Measurements from ENCODE around the gene S1PR4.

S1PR4 gene

GRCh38 chr19:3178973-3179738, 587 bp downstream of the S1PR4 start:
- H3K36me3 ChIP-seq (ENCODE audit: control insufficient read depth, insufficient read depth, low read length) = no peaks in the 10 kb centered on the region
- no peaks in the 10 kb centered on the region for H3K27me3 ChIP-seq (replicated peaks; ENCODE audit: control insufficient read depth, insufficient read depth, low read length)
- peak; percentile 68 for DNase-seq (ENCODE audit: extremely low read depth, insufficient read length)
- peak overlapping the region; percentile 87 for H3K4me3 ChIP-seq (replicated peaks; ENCODE audit: low read depth, low read length)
- TF ChIP-seq CTCF (IDR thresholded peaks at IDR 0.05; ENCODE audit: insufficient read depth, low read length, poor library complexity, severe bottlenecking) = no peak

- H3K36me3 ChIP-seq (ENCODE audit: control insufficient read depth, insufficient read depth, low read length) = no peaks in the 10 kb centered on the region; the same call in 1 of the 2 replicates
- H3K4me3 ChIP-seq (replicated peaks; ENCODE audit: low read depth, low read length) = peak overlapping the region; percentile 87
- no peaks in the 10 kb centered on the region for H3K27me3 ChIP-seq (replicated peaks; ENCODE audit: control insufficient read depth, insufficient read depth, low read length)
- DNase-seq (ENCODE audit: extremely low read depth, insufficient read length) = peak; percentile 72
- no peak for TF ChIP-seq CTCF (IDR thresholded peaks at IDR 0.05; ENCODE audit: insufficient read depth, low read length, poor library complexity, severe bottlenecking)
Observed at GRCh38 chr19:3179739-3180293, 1.2 kb downstream of the S1PR4 start.

GRCh38 chr19:3183721-3184641, 5.4 kb downstream of the S1PR4 start:
- H3K36me3 ChIP-seq (ENCODE audit: control insufficient read depth, insufficient read depth, low read length) = peaks cover 4% of the 10 kb centered on the region
- no peaks in the 10 kb centered on the region for H3K27me3 ChIP-seq (replicated peaks; ENCODE audit: control insufficient read depth, insufficient read depth, low read length)
- no peak for DNase-seq (ENCODE audit: extremely low read depth, insufficient read length)
- no peak overlapping the region for H3K4me3 ChIP-seq (replicated peaks; ENCODE audit: low read depth, low read length)
- no peak for TF ChIP-seq CTCF (IDR thresholded peaks at IDR 0.05; ENCODE audit: insufficient read depth, low read length, poor library complexity, severe bottlenecking)

- Histone ChIP-seq H3K36me3 (ENCODE audit: control insufficient read depth, insufficient read depth, low read length) (peaks cover 8% of the 10 kb centered on the region), H3K4me3 (replicated peaks; ENCODE audit: low read depth, low read length) (peak overlapping the region; percentile 89), H3K27me3 (replicated peaks; ENCODE audit: control insufficient read depth, insufficient read depth, low read length) (no peaks in the 10 kb centered on the region)
- DNase-seq (ENCODE audit: extremely low read depth, insufficient read length) = no peak
- no peak for TF ChIP-seq CTCF (IDR thresholded peaks at IDR 0.05; ENCODE audit: insufficient read depth, low read length, poor library complexity, severe bottlenecking)
Observed at GRCh38 chr19:3184847-3185460, 6.4 kb downstream of the S1PR4 start.

GRCh38 chr19:3185461-3186159, 7.0 kb downstream of the S1PR4 start, which contains the start of gene NCLN:
TSS of gene NCLN (plus strand) at chr19:3185930. CDS start at chr19:3186031, 101 bp downstream.
- H3K36me3 ChIP-seq (ENCODE audit: control insufficient read depth, insufficient read depth, low read length) = peaks cover 8% of the 10 kb centered on the region
- peak within 1 kb of the TSS; percentile 89 for H3K4me3 ChIP-seq (replicated peaks; ENCODE audit: low read depth, low read length)
- no peak for TF ChIP-seq CTCF (IDR thresholded peaks at IDR 0.05; ENCODE audit: insufficient read depth, low read length, poor library complexity, severe bottlenecking)
- DNase-seq (ENCODE audit: extremely low read depth, insufficient read length) = peak; percentile 96
- H3K27me3 ChIP-seq (replicated peaks; ENCODE audit: control insufficient read depth, insufficient read depth, low read length) = no peaks in the 10 kb centered on the region
